ENCODE data around the gene PRDX3. TPM values are rescaled to one million over a fixed set of nuclear protein-coding genes. Genes with fewer than 3 reads are reported as not detected.
A peak's percentile ranks its signal among the peaks of the same experiment; 100 is the strongest.
"Not testable (repeated sequence)": the region's sequence is repeated elsewhere in the genome, so short reads cannot be mapped to it uniquely, and the experiment has no call there.

The PRDX3 gene
- total RNA-seq, 6 experiments from 2014 or later, result 156 to 183 (median 171) TPM

DNA sequence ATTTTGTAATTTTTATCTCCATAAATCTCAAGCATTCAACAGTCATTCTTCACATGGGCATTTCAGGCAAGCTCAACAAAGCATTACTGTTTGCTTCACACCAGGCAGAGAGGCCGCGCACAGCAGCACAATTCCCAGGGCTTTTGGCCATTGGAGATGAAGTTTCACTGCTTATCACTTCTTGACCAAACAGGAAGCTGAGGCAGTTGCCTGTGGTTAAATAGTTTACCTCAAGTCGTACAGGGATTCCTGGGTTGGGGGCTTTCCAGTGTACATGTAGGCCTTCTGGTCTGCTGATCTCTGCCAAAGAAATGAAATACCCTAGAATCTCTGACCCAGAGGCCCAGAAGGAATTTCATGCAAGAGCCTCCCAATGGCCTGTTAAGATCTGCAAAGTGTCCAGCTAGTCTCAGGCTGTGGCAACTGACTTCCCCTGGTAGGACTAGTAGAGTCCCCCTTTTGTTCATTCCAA lies 11.2 kb upstream of the PRDX3 start:
- no peaks in the 10 kb centered on the region; the same call in 1 of the 2 replicates for H3K27me3 Mint-ChIP-seq (ENCODE audit: insufficient read depth)

DNA sequence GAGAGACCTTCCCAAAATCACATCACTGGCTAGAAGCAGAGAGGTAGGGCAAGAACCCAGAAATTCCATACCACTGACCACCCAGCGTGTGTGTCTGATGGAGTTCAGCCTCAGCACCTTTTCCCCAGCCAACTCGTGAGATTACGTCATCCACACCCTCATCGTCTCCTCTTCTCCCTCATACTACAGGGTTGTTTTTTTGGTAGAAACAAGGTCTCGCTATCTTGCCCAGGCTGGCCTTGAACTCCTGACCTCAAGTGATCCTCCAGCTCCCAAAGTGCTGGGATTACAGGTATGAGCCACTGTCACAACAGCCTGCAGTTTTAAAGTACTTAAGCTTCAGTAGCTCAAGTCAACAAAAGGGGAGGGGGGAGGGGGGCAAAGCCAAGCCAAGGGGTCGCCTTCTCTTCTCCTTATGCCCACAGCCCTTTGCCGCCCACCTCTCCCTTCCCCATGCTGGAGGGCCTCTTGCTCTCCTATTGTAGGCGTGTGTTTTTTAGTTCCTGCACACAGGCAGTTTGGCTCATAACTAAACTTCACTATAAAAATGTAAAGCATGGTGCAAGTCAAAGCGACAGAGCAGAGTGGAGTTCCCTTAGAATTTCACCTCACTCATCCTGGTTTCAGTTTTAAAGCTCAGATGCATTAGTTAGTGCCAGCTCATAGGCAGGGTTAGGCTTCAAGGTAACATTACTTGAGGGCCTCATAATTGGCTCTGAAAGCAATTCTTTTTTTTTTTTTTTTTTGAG lies 5.2 kb upstream of the PRDX3 start:
- no peak for DNase-seq
- TF ChIP-seq, protein P1, sequence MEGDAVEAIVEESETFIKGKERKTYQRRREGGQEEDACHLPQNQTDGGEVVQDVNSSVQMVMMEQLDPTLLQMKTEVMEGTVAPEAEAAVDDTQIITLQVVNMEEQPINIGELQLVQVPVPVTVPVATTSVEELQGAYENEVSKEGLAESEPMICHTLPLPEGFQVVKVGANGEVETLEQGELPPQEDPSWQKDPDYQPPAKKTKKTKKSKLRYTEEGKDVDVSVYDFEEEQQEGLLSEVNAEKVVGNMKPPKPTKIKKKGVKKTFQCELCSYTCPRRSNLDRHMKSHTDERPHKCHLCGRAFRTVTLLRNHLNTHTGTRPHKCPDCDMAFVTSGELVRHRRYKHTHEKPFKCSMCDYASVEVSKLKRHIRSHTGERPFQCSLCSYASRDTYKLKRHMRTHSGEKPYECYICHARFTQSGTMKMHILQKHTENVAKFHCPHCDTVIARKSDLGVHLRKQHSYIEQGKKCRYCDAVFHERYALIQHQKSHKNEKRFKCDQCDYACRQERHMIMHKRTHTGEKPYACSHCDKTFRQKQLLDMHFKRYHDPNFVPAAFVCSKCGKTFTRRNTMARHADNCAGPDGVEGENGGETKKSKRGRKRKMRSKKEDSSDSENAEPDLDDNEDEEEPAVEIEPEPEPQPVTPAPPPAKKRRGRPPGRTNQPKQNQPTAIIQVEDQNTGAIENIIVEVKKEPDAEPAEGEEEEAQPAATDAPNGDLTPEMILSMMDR (IDR thresholded peaks at IDR 0.05), result no peak
- H3K9me3 Mint-ChIP-seq, result no peaks in the 10 kb centered on the region
- no peaks in the 10 kb centered on the region for H3K36me3 Mint-ChIP-seq (ENCODE audit: low read depth)
- no peaks in the 10 kb centered on the region; the same call in 1 of the 2 replicates for H3K27me3 Mint-ChIP-seq (ENCODE audit: insufficient read depth)
- H3K4me3 Mint-ChIP-seq, result no peak overlapping the region
- no peak overlapping the region for H3K27ac Mint-ChIP-seq
- peaks cover 4% of the 10 kb centered on the region; the same call in 1 of the 2 replicates for H3K4me1 Mint-ChIP-seq (ENCODE audit: low read depth)

More for the DNA sequence above, 11.2 kb upstream of the PRDX3 start:
- Mint-ChIP-seq H3K27ac (peak overlapping the region; percentile 66), H3K36me3 (ENCODE audit: low read depth) (no peaks in the 10 kb centered on the region), H3K4me1 (ENCODE audit: low read depth) (peaks cover 26% of the 10 kb centered on the region), H3K9me3 (no peaks in the 10 kb centered on the region), H3K4me3 (0 out of 2 replicates have a peak overlapping the region, but pooled peaks have one; percentile 11)
- no peak for DNase-seq
- TF ChIP-seq, protein P1 (IDR thresholded peaks at IDR 0.05), result no peak

DNA sequence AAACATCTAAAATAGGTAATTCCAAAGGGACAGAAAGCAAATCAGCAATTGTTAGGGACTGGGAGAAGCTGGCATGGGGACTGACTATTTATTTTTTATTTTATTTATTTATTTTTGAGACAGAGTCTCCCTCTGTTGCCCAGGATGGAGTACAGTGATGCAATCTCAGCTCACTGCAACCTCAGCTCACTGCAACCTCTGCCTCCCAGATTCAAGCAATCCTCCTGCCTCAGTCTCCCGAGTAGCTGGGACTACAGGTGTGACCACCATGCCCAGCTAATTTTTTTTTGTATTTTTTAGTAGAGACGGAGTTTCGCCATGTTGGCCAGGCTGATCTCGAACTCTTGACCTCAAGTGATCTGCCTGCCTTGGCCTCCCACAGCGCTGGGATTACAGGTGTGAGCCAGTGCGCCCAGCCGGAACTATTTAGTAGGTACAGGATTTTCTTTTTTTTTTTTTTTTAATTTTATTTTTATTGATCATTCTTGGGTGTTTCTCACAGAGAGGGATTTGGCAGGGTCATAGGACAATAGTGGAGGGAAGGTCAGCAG lies 2.3 kb upstream of the PRDX3 start:
- not testable (repeated sequence) for H3K9me3 Mint-ChIP-seq; H3K4me3 Mint-ChIP-seq; H3K27ac Mint-ChIP-seq; DNase-seq; H3K27me3 Mint-ChIP-seq (ENCODE audit: insufficient read depth); H3K36me3 Mint-ChIP-seq (ENCODE audit: low read depth)
- peaks cover 19% of the 10 kb centered on the region for H3K4me1 Mint-ChIP-seq (ENCODE audit: low read depth)

DNA sequence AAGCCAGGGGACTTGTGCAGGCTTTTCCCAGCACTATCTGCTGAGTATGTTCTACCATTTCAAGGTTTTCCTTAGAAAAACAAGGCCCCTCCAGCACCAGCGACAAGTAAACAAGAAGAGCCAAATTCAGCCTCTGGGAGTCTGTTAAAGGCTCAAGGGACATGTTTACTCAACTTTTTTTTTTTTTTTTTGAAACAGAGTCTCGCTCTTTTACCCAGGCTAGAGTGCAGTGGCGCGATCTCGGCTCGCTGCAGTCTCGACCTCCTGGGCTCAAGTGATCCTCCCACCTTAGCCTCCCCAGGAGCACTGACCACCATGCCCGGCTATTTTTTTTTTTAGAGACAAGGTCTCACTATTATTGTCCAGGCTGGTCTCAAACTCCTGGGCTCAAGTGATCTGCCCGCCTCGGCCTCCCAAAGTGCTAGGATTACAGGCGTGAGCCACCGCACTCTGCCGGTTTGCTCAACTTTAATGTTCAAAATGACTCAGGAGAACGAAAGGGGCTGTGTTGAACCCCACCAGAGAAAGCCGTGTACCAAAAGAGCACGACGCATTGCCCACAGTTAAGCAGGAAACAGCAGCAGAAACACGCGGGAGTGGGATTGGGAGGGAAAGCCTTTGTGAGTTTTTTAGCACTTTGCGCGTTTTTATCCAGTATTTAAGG lies 772 bp downstream of the PRDX3 start:
- peak overlapping the region; percentile 94 for H3K27ac Mint-ChIP-seq
- peak overlapping the region; percentile 96 for H3K4me3 Mint-ChIP-seq
- no peaks in the 10 kb centered on the region for H3K9me3 Mint-ChIP-seq
- TF ChIP-seq, protein P1 (IDR thresholded peaks at IDR 0.05), result no peak
- peaks cover 12% of the 10 kb centered on the region; the same call in 1 of the 2 replicates for H3K36me3 Mint-ChIP-seq (ENCODE audit: low read depth)
- no peaks in the 10 kb centered on the region; the same call in 1 of the 2 replicates for H3K27me3 Mint-ChIP-seq (ENCODE audit: insufficient read depth)
- peaks cover 26% of the 10 kb centered on the region for H3K4me1 Mint-ChIP-seq (ENCODE audit: low read depth)
- no peak for DNase-seq

DNA sequence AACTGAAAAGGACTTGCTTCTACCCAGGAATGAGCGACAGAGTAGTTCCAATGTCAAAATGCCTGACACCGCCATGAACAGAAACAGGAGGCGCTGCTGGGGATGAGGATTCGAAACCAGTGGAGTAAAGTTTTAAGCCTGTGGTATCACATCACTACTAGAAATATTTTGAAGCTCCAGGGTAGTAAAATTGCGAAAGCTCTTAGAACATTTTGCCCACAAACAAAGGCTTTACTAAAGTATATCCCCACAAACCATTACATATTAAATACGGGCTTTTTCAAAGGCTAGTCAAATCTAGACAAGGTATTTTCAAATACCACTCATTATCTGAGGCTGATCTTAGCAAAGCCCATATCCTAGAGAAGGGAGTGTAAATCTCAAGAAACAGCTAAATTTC lies 2.4 kb downstream of the PRDX3 start:
- no peaks in the 10 kb centered on the region; the same call in 1 of the 2 replicates for H3K27me3 Mint-ChIP-seq (ENCODE audit: insufficient read depth)
- H3K9me3 Mint-ChIP-seq, result no peaks in the 10 kb centered on the region
- peaks cover 18% of the 10 kb centered on the region; the same call in 1 of the 2 replicates for H3K36me3 Mint-ChIP-seq (ENCODE audit: low read depth)
- H3K4me1 Mint-ChIP-seq (ENCODE audit: low read depth), result peaks cover 34% of the 10 kb centered on the region
- no peak for DNase-seq
- TF ChIP-seq, protein P1 (IDR thresholded peaks at IDR 0.05), result no peak
- peak overlapping the region; percentile 4; the same call in 1 of the 2 replicates for H3K27ac Mint-ChIP-seq
- H3K4me3 Mint-ChIP-seq, result peak overlapping the region; percentile 96; the same call in 1 of the 2 replicates

Data from HFFc6 (cell line).